KBM-7 (cell line): ENCODE results near the gene MEX3A.
"Not testable (repeated sequence)": the region's sequence is repeated elsewhere in the genome, so short reads cannot be mapped to it uniquely, and the experiment has no call there.

Experiments
- DNase-seq: peaks from one replicate; pipeline ENCODE4 v3.0.0-alpha.2; 2015
- in situ Hi-C: fragments of 300-500 bp; cut with MboI; formaldehyde crosslinking; loops from 2 replicates; pipeline ENCODE4 v1.14.3; 2020; ENCODE audit warnings: low sequenced_read_pairs, low pct_unique_long_range_greater_than_20kb, mixed read lengths

The MEX3A gene

DNA sequence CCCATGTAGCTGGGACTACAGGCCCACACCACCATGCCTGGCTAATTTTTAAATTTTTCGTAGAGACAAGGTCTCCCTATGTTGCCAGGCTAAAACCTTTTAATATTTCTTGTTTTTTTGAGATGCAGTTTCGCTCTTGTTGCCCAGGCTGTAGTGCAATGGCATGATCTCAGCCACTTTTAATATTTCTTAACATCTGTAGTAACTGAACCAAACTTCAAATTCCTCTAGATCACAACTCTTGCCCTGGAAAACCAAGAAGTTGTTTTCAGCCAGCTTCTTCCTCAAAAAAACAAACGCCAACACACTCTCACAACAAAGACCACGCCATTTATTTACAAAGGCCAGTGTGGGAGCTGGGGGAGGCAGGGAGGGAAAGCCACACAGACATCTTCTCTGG lies 47.3 kb downstream of the MEX3A start:
- in situ Hi-C loops, DNase-seq: not testable (repeated sequence)

GRCh38 chr1:156033011-156033410 lies 49.3 kb downstream of the MEX3A start:
- in situ Hi-C loops, result no loop called here
- no peak for DNase-seq

GRCh38 chr1:156026588-156026987 lies 55.7 kb downstream of the MEX3A start:
- in situ Hi-C loops, result no loop called here
- no peak for DNase-seq

DNA sequence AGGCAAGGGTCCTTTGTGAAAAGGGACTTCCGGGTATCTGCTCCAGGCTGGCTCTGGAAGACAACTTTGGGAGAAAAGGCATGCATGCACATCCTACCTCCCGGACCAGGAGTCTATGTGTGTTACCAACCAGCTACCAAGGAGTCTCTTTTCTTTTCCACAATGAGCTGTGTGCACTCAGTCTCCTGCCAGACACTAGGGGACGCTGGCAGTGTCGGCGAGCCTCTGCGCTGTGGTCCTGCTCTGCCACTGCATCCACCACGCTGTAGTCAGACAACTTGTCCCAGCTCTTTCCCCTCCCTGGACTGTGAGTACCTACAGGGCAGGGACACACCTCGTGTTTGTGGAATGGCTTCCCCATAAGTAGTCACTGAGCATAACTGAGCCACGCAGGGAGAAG lies 56.4 kb downstream of the MEX3A start:
- in situ Hi-C loops, result no loop called here
- DNase-seq, result peak; percentile 74

DNA sequence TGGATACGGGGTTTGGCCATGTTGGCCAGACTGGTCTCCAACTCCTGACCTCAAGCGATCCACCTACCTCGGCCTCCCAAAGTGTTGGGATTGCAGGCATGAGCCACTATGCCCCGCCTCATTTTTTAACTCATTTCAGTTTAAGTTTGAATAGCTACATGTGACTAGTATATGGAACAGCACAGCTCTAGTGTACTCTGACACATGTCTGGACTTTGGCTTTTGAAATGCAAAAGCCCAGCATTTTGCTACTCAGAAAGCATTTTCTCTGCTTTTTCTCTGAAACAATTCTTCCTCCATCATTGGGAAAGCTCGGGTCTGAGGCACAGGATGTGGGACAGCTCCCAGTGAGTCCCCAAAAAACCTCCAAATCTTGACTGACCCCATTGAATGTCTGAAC lies 57.5 kb downstream of the MEX3A start:
- in situ Hi-C loops, result no loop called here
- DNase-seq, result no peak
